Measurements from ENCODE around the gene LRRC7.
A peak's percentile ranks its signal among the peaks of the same experiment; 100 is the strongest.

LRRC7 gene

DNA sequence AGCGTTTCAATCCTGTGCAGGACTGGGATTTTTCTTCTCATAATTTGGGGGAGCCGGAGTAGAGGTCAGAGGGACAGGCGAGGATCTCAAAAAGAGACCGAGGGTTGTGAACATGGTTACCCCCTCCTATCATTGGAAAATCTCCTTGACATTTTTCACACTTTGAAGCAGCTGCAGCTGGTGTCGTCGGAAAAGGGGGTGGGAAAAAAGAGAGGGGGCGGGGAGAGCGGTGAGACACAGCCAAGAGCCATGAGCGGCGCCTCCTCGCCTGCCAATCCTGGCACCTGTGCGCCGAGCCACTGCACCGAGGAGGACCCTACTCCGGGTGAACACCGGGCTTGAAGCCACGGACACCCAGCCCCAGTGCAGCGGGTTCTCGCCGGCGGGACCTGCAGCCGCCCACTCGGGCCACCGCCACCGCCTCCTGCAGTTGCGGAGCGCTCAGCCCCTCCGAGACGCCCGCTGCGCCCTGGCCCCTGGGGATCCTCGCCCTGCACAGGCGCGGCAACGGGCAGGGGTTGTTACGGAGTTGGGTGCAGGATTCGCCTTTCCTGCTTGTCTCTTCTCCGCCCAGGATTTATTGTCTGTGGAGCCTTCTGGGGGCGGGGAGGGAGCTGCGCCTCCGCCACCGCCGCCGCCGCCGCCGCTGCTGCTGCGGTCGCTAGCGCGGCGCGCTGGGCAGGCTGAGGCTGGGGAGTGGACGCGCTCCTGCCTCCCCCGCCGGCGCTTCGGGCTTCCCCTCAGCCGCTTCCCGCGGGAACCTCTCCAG is at the start of gene LRRC7:
Gene LRRC7 (plus strand): TSS at position 271 of the 769 bp plus-strand sequence. CDS start 718 bp downstream, outside the sequence.
- peak; percentile 74 for DNase-seq

DNA sequence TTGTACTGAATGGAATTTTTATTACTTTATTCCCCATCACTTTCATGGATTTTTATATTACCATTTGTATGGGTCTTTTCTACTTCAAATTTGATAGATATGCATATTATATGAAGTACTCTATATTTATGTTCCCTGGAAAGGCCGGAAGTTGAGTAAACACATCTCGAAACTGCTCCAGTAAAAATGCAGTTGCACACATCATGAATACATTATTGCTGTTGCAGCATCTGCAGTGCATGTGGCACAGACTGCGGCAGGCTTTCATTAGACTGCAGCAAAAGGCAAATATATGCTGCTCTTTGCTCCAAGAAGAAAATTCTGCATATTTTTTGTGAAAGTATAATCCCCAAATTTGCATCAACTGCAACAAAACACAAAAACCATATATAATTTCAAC is 48.7 kb upstream of the LRRC7 start:
- DNase-seq = no peak

DNA sequence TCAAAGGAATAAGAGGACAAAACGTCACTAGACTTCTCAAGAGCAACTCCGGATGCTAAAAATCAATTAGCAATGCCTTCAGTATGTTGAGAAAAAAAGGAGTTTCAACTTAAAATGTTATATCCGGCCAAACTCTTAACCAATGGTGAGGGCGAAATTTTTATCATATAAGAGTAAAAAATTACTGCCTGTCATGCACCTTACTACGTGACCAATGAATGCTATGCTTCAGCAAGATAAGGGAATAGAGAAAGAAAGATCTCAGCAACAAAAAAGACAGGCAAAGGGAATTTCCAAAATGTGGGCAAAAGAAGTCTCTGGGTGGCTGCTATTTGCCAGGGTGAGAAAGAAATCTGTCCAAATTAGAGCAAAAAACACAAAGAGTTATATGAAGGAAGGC is 47.4 kb upstream of the LRRC7 start:
- DNase-seq = no peak

DNA sequence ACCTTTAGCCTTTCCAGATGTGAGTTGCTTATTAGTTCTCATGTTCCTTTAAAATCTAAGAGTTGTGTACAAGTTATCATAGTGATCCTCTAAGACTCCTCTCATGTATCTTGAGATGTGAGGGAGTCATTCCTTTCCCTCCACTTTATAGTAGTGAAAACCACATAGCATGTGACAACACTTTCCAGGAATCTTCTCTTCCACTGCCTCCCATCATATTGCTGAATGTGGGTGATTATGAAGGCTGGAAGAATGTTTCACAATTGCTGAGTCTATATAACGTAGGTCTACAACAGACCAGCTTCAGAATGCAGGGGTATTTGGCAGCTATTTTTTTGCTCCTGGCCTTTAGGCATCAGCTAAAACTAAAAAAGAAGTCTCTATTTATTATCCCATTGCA is 44.7 kb upstream of the LRRC7 start:
- no peak for DNase-seq

DNA sequence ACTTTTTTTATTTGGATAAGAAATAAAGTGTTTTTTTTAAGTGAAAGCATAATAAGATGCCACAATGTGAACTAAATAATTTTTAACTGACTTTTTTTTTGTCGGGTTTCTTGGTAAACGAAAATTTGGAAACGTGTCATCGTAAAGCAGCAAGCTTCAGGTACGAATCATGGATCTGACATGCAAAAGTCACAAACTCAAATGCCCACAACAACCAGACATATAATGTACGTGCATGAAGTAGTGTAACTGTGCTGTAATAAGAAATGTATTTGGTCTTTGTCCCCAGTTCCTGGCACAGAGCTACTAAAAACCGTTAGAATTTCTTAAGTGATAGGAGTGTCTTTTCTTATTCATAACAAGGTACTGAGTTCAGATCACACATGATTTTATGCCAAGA is 44.3 kb upstream of the LRRC7 start:
- no peak for DNase-seq

DNA sequence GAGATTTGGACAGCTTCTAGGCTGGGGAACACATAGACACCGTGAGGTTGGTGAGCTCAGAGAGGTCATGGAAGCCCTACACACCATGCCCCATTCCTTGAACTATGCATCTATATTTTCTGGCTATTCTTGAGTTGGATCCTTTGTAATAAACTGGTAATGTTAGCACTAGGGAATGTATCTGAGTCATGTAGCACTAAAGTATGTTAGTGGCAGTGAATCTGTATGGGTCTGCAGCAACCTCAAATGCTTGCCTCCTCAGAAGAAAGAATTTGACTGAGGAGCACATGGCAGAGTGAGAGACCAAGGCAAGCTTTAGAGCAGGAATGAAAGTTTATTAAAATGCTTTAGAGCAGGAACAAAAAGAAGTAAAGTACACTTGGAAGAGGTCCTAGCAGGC is 43.7 kb upstream of the LRRC7 start:
- no peak for DNase-seq

DNA sequence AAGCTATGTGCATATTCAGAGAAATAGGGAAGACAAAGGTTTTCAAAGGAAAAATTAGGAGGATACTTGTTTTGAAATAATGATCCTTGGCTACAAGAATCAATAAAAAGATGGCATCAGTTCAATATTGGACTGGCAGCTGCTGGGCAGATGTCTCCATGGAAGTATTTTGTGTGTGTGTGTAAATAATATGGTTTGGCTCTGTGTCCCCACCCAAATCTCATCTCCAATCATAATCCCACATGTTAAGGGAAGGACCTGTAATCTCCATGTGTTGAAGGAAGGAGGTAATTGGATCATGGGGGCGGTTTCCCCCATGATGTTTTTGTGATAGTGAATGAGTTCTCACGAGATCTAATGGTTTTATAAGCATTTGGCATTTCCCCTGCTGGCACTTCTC is 40.4 kb upstream of the LRRC7 start:
- DNase-seq = no peak

DNA sequence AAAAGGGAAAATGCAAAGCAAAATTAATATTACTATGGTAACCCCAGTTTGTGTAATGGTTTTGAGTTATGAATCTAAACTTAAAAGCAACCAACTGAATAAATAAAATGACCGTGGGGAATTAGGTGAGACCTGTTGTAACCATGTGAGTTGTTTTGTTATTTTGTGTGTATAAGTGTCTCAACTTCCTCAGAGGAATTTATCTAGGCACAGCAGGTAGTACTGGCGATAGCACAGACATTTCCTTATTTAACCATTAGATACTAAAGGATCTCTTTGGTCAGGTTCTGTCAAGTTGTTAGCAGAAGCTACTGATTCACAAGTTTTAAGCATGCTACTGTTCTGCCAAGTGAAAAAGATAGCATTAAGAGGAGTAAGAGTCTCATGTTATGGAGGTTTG is 39.3 kb upstream of the LRRC7 start:
- no peak for DNase-seq

DNA sequence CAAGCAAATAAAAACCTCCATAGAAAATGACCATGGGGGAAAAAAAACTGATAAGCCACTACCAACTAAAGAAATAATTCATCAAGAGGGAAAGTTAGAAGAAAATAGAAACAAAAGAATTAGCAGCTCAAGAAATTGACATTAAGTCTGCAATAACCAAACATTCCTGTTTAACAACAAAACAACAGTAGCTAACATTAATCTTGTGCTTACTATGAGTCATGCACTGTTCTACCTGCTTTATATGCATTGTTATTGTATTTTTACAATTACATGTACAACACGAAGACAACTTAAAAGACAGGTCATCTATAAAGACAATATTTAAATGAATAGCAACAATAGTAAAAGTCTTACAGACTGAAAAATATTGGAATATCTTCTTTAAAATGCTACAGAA is 34.4 kb upstream of the LRRC7 start:
- no peak for DNase-seq

DNA sequence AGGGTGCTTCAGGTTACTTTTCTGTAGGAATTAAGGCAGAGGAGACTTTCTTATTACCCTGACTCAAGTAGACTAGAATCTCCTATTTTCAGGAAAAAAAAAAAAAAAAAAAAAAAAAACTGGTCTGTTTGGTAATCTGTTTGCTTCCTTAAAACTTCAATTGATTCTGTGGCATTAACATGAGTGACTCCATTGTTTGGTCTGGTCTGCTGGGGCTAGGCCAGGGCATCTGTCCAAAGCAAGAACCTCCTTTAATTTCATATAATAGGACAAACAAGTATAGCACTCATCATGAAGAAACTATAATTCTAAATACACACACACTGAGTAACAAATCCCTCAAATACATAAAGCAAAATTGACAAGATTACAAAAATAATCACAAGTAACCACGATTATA is 32.9 kb upstream of the LRRC7 start:
- DNase-seq = no peak

DNA sequence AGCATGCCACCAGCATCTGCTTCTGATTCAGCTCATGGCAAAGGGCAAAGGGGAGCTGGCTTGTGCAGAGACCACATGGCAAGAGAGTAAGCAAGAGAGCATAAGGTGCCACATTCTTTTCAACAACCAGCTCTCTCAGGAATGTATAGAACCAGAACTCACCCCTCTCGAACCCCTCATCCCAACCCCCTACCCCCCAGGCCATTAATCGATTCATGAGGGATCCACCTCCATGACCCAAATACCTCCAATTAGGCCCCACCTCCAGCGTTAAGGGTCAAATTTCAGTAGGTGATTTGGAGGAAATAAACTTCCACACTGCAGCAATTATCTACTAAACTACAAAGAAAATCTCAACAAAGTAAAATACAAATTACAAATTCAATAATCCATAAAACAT is 32.2 kb upstream of the LRRC7 start:
- no peak for DNase-seq

DNA sequence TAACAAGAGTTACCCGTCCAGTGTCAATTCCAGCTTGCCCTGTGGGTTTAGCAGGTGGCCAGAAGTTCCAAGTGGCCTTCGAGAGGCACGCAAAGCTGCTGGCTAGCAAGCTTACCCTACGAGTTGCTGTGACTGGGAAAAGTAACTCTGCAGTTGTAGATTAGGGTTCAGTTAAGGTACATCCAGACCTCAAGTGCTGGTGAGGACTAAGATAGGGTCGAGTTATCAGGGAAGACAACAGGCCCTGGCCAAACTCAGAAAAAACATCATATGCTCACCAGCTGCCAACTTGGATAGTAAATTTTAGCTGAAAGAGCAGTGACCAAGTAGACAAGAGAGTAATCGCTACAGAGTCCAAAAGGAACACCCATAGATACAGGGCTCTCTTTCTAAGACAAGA is 27.7 kb upstream of the LRRC7 start:
- no peak for DNase-seq

DNA sequence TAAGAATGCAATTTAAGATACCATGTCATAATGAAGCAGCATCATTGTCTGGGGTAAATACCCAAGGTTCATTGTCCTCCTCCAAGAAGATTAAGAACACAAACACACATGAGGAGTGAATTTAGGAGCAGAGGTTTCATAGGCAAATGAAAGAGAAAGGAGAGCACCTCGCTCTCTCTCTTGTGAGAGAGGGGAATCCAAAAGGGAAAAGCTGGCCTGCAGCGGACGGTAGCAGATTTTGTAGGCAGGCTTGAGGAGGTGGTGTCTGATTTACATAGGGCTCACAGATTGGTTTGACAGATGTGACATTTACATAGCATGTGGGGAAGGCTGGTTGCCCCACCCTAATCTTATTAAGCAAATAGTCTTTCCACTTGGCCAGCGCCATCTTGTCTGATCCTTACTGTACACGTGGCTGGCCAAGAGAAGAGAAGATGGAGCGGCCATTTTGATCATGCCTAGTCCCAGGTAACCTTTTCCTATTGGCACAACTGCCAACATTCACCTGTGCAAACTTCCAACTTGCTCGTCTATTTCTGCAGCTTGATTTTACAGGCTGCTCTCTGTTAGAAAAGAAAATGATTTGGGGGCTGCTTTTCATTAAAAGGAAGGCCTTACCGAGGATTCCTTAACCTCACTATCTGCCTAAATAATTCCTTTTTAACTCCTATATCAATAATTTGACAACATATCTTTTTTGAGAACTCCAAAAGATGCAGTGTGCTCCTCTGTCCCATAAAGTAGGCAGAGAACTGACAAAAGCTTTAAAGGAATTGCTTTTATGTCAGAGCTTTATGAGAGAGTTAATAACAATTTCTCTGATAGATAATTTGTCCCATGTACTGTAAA is 16.0 kb upstream of the LRRC7 start:
- no peak for DNase-seq

DNA sequence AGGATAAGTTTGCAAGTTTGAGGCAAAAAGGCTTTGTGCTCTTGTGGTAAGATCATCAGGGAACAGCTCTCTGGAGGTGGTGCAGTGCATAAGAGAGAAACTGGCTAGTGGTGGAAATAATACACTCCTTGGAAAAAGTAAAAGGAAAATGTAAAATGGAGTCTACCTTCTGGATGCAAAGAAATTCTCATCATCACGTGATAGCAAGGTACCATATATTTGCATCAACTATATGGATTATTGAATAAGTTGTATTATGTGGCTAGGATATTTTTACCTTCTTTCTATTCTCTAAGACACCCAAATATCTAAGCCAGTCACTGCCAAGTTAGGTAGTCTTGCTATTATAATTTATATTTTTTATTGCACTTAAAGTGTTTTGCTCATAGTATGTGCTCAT is 14.0 kb upstream of the LRRC7 start:
- no peak for DNase-seq

DNA sequence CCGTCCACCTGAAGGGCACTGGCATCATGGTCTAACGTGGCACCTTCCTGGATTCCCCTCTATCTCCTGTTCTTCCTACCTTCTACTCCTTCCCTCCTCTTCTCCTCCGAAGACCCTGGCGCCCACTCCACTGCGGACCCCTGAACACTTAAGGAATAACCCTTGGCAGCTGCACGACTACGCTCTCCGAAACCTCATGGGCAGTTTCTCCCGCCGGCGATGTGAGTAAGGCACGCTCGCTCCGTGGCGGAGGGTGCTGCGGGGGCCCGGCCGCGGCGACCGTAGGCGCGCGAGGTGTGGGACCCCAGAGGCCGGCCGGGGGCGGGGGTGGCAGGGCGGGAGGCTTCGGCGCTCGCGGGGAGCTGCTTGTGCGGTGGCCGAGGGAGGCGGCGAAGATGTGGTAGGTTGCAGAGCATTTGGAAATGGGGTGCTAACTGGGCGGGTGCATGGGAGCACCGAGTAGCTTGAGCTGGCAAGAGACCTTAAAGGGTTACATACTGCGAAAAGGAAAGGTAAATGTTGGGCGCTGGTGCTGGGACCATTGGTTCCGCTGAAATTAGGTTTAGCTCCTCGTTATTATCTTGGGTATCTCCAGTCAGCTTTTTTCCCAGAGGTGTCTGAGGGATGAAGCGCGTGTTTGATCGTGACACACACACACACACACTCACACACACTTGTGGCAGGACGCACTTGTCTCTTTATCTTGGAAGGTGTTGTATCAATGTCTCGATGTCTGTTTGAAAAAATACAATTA is 876 bp downstream of the LRRC7 start:
- DNase-seq = peak; percentile 44

DNA sequence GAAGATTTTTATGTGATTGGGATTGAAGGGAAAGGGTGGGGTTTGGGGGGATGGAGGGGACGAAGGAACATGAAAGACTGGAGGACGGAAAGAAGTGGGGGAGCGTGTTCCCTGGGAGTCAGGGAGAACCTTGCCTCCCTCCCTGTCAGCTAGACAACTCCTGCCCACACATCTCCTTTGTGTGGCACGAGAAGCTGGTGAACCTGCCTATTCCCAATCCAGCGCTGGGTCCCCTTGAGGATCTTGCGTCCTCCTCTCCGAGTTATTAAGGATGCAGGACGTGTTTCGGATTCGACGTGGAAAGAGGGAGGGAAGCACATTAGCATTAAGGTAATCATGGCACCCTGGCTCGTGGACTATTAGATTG is 1.4 kb downstream of the LRRC7 start:
- DNase-seq = no peak

DNA sequence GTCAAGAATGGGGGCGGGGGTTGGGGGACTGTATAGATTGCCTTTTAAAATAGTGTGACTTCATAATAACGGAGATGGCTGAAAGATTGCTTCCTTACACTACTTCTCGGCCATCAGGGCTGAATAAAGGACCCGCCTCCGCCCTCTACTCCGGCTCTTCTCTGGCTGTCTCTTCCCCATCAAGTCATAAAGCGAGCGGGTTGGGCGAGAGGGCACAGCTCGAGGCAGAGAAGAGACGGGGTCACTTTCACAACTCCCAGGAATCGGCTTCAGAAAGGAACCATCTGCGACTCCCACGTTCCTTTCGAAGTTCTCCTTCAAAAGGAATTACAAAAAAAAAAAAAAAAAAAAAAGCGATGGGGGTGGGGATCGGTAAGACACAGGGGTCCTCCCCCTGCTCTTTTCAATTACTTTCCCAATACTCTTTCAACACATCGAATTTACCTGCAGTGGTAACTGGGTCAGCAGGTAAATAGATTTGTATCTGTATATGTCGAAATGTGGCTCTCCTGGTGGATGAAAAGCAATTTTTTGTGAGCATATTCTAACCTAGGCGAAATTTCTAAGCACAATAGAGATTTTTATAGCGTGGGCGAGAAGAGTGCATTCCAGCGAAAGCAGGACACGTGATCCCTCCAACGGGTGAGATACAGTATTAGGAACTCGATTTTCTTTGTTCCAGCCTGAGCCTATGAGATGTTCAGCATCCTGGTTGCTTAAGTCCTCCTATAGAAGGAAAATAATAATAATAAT is 2.0 kb downstream of the LRRC7 start:
- DNase-seq = no peak

DNA sequence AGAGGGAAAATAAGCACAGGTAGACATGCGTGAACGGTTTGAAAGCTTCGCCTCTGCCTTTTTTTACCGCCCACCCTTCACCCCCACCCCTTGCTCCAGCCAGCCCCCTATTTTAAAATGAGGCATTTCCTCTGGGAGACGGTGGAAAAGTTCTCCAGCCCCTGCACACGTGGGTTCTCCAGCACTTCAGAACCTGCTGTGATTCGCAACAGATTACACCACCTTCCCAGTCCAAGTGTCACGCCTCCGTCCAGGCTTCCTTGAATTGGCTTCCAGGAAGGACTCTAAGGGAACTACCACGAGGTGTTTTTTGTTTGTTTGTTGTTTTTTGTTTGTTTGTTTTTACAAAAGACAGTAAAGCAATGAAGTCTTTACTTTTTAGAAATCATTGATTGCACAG is 2.6 kb downstream of the LRRC7 start:
- no peak for DNase-seq

DNA sequence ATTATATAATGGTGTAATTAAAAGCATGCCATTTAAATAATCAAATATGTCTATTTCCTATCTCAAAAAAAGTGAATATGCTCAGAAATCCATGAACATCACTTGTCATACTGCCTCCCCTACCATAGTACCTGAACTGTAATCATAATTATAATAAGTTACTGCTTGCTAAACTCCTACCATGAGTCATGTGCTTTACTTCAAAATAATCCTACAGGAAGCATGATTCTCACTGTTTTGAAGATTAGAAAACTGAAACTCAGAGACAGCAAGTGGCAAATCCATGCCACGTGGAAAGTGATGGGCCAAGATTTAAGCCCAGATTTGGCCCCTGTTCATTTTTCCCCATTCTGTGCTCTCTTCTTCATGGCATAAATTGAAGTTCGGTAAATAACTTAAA is 5.2 kb downstream of the LRRC7 start:
- DNase-seq = no peak

DNA sequence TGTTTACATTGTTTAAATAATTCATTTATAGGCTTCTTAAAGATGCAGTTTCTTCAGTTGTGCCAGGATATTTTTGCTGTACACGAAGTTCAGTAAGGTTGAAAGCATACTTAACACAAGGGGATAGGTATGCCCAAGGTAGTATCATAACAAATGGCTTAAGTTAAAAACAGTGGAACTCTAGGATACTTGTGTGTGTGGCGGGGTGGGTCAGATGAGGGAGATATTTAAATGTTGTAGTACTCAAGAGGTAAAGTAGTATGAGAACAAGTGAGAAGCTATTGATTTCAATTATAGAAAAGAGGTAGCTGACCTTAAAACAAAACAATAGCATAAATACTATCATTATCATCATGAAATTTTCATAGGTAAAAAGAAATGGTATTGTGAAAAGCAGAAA is 6.2 kb downstream of the LRRC7 start:
- no peak for DNase-seq

DNA sequence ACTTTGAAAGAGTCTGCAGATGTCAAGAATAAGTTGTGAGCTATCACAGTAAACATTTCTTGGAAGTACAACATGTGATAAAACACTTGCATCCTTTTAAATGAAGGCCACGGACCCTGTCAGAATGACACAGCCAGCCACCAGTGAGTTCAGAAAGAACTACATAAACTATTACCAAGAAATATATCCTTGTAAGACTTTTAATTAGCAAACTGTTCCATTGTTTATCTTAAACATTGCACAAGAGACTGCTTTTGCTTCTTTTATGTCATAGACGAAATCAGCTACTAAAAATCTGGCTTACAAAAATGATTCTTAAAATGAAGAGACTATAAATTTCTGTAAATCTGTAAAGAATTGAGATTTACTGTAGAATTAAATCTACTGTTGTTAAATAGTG is 17.9 kb downstream of the LRRC7 start:
- no peak for DNase-seq

DNA sequence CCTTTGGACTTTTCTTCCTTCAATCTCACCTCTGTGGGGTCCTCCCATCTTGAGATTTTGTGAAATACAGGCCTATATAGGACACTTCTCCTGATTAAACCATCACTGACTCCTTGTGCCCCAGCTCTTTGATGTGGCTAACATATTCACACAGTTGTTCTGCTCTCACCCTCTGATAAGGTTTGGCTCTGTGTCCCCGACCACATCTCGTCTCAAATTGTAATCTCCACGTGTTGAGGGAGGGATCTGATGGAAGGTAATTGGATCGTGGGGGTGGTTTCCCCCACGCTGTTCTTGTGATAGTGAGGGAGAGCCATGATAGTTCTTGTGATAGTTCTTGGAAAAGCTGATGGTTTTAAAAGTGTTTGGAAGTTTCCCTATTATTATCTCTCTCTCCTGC is 19.7 kb downstream of the LRRC7 start:
- no peak for DNase-seq

DNA sequence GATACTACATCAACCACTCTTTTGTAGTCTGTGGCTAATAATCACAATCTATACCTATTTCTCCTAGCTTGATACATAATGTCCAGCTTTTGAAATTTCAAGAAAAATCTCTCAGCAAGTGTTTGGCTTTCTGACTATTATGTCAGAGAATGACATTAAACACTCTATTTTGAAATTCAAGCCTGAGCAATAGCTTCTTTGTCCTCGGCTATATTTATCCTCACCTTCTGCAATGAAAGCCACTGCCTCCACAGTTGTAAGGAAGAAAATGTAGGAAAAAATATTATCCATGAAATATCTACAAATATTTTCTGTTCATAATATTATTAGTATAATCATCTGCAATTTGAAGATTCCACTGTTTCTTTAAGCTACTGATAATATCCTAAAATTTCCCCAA is 22.1 kb downstream of the LRRC7 start:
- DNase-seq = no peak
